Spleen (tissue), 7 donors: ENCODE measurements around the gene NXNL2.

Experiments used
- POLR2A ChIP-seq, 3 donors: fragments of 450-650 bp; IDR thresholded peaks; one replicate each; pipeline ENCODE4 v1.5.1; 2017; ENCODE audit warnings: antibody characterized with exemption in 3 of 3, mild to moderate bottlenecking in 1 of 3
- TF ChIP-seq, protein P1 (sequence below), 11 experiments: fragments of 200-600 bp in 7 of 11; fragments of 450-650 bp in 4 of 11; sonication (generic) in 4 of 11; IDR thresholded peaks in 8 of 11; conservative IDR thresholded peaks in 3 of 11; 1 replicate in 7 of 11; 2 replicates in 4 of 11; pipeline versions ENCODE4 v1.4.0 to v1.8.0; 2016 to 2021; ENCODE audit warnings: antibody characterized with exemption in 11 of 11, inconsistent platforms in 4 of 11, mild to moderate bottlenecking in 1 of 11
- donor health status: DM: no; HTN: no; CAD: no; lungs with moderate emphysema.
- donor health status: DM: no; HTN: no; CAD: no.
- donor health status: DM: no; HTN: no; CAD: no.

DNA sequence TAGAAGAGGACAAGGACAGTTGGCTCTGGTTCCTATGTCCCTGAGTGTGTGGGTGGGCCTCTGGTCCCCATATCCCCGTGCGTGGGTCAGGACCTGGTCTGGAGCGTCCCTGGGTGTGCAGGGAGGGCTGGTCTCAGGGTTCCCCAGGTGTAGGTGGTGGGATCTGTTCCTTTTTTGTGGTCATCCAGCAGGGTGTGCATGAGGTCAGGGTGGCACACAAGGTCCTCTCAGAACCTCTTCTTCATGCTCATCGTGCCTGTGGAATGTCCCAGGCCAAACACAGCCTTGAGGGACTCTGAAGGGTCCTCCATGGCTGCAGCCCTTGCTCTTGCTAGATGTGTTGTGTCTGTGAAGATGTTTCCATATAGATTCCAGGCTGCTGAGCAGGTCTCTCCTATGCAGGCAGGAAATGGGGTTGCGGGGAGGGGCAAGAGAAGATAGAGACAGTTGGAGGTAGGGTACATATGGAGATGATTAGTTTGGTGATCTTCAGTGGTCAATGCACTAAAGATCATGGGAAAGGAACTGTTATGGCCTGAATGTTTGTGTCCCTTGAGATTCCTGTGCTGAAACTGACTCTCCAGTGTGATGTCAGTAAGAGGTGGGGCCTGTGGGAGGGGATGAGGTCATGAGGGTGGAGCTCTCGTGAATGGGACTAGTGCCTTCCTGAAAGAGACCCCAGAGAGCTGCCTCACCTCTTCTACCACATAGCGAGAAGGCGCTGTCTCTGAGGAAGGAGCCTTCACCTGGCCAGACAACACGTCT, 53.1 kb downstream of the NXNL2 start:
- TF ChIP-seq, protein P1, sequence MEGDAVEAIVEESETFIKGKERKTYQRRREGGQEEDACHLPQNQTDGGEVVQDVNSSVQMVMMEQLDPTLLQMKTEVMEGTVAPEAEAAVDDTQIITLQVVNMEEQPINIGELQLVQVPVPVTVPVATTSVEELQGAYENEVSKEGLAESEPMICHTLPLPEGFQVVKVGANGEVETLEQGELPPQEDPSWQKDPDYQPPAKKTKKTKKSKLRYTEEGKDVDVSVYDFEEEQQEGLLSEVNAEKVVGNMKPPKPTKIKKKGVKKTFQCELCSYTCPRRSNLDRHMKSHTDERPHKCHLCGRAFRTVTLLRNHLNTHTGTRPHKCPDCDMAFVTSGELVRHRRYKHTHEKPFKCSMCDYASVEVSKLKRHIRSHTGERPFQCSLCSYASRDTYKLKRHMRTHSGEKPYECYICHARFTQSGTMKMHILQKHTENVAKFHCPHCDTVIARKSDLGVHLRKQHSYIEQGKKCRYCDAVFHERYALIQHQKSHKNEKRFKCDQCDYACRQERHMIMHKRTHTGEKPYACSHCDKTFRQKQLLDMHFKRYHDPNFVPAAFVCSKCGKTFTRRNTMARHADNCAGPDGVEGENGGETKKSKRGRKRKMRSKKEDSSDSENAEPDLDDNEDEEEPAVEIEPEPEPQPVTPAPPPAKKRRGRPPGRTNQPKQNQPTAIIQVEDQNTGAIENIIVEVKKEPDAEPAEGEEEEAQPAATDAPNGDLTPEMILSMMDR (IDR thresholded peaks at IDR 0.05 in 8 of 11, conservative IDR thresholded peaks at IDR 0.05 in 3 of 11), result no peak
- no peak for TF ChIP-seq POLR2A (IDR thresholded peaks at IDR 0.05)
